MM.1S (cell line): ENCODE results near the gene NFIX.

Experiments used
- EZH2 ChIP-seq: fragments of 300-600 bp; sonication (generic); optimal IDR thresholded peaks from 2 replicates; pipeline ENCODE3; 2017; ENCODE audit warnings: low read depth, mild to moderate bottlenecking, antibody characterized with exemption, low read length, mixed read lengths
- TF ChIP-seq, protein P1 (sequence below): fragments of 300-600 bp; sonication (generic); IDR thresholded peaks from 2 replicates; pipeline ENCODE4 v1.5.1; 2016; ENCODE audit warnings: antibody characterized with exemption, low read length, mixed read lengths

GRCh38 chr19:13094771-13095392 lies 99.6 kb downstream of the NFIX start:
- TF ChIP-seq, protein P1, sequence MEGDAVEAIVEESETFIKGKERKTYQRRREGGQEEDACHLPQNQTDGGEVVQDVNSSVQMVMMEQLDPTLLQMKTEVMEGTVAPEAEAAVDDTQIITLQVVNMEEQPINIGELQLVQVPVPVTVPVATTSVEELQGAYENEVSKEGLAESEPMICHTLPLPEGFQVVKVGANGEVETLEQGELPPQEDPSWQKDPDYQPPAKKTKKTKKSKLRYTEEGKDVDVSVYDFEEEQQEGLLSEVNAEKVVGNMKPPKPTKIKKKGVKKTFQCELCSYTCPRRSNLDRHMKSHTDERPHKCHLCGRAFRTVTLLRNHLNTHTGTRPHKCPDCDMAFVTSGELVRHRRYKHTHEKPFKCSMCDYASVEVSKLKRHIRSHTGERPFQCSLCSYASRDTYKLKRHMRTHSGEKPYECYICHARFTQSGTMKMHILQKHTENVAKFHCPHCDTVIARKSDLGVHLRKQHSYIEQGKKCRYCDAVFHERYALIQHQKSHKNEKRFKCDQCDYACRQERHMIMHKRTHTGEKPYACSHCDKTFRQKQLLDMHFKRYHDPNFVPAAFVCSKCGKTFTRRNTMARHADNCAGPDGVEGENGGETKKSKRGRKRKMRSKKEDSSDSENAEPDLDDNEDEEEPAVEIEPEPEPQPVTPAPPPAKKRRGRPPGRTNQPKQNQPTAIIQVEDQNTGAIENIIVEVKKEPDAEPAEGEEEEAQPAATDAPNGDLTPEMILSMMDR: no peak
- TF ChIP-seq EZH2: no peak
